Right renal cortex interstitium (tissue), 3 donors: ENCODE data around the gene STEAP1B. TPM values are rescaled to one million over a fixed set of nuclear protein-coding genes. Genes with fewer than 3 reads are reported as not detected.
"Not testable (repeated sequence)": the region's sequence is repeated elsewhere in the genome, so short reads cannot be mapped to it uniquely, and the experiment has no call there.

Source experiments
- DNase-seq, 3 donors: peaks; one replicate each; pipeline ENCODE4 v3.0.0-alpha.2; 2013; ENCODE audit warnings: low read depth in 3 of 3, low spot score in 2 of 3
- polyA plus RNA-seq, 3 donors: library from polyadenylated mRNA; unstranded; fragments of 120-200 nt; gene quantifications; one replicate each; pipeline ENCODE4 v1.2.1, GENCODE V29; 2013; ENCODE audit not compliant: insufficient read length in 3 of 3

STEAP1B gene
- 1 to 10 TPM; 1.4 to 2.0 (median 1.9) TPM for polyA plus RNA-seq

GRCh38 chr7:22499888-22500689 lies at the start of gene STEAP1B:
TSS of gene STEAP1B (minus strand) at chr7:22500188. CDS start at chr7:22494855, 5,333 bp downstream.
- peak; percentile 66 to 73 (median 72) for DNase-seq

GRCh38 chr7:22549051-22549450 lies 49.1 kb upstream of the STEAP1B start:
- DNase-seq, result no peak

- DNase-seq, result no peak
Observed at GRCh38 chr7:22548313-22548712, 48.3 kb upstream of the STEAP1B start.

GRCh38 chr7:22546769-22547168 lies 46.8 kb upstream of the STEAP1B start:
- no peak for DNase-seq

- no peak for DNase-seq
Observed at GRCh38 chr7:22545529-22545928, 45.5 kb upstream of the STEAP1B start.

GRCh38 chr7:22544245-22544644 lies 44.3 kb upstream of the STEAP1B start:
- DNase-seq, result no peak

- DNase-seq, result no peak
Observed at GRCh38 chr7:22543169-22543568, 43.2 kb upstream of the STEAP1B start.

- no peak for DNase-seq
Observed at GRCh38 chr7:22542669-22543068, 42.7 kb upstream of the STEAP1B start.

- no peak for DNase-seq
Observed at GRCh38 chr7:22542254-22542653, 42.3 kb upstream of the STEAP1B start.

- no peak for DNase-seq
Observed at GRCh38 chr7:22541789-22542188, 41.8 kb upstream of the STEAP1B start.

GRCh38 chr7:22528537-22528936 lies 28.5 kb upstream of the STEAP1B start:
- DNase-seq, result not testable (repeated sequence)

- DNase-seq, result not testable (repeated sequence)
Observed at GRCh38 chr7:22524353-22524947, 24.5 kb upstream of the STEAP1B start.

- not testable (repeated sequence) for DNase-seq
Observed at GRCh38 chr7:22523478-22524352, 23.7 kb upstream of the STEAP1B start.

- DNase-seq, result not testable (repeated sequence)
Observed at GRCh38 chr7:22519560-22519959, 19.6 kb upstream of the STEAP1B start.

- DNase-seq, result not testable (repeated sequence)
Observed at GRCh38 chr7:22516950-22517349, 17.0 kb upstream of the STEAP1B start.

GRCh38 chr7:22514963-22515362 lies 15.0 kb upstream of the STEAP1B start:
- DNase-seq, result not testable (repeated sequence)

GRCh38 chr7:22507320-22507719 lies 7.3 kb upstream of the STEAP1B start:
- DNase-seq, result not testable (repeated sequence)

- DNase-seq, result not testable (repeated sequence)
Observed at GRCh38 chr7:22506316-22507020, 6.5 kb upstream of the STEAP1B start.

- not testable (repeated sequence) for DNase-seq
Observed at GRCh38 chr7:22504519-22504918, 4.5 kb upstream of the STEAP1B start.

- DNase-seq, result not testable (repeated sequence)
Observed at GRCh38 chr7:22502104-22502503, 2.1 kb upstream of the STEAP1B start.
